ENCODE measurements around the gene HPDL.
A peak's percentile ranks its signal among the peaks of the same experiment; 100 is the strongest.
"Not testable (repeated sequence)": the region's sequence is repeated elsewhere in the genome, so short reads cannot be mapped to it uniquely, and the experiment has no call there.

The HPDL gene

GRCh38 chr1:45326627-45327623, at the start of gene HPDL:
Gene HPDL (plus strand): TSS chr1:45326895. CDS start chr1:45327149, 254 bp downstream.
- peak within 1 kb of the TSS; percentile 61 for H3K4me3 ChIP-seq (ENCODE audit: insufficient read depth, low read length, poor library complexity, severe bottlenecking)
- H3K36me3 ChIP-seq (ENCODE audit: low read length) = no peaks in the 10 kb centered on the region
- peak within 1 kb of the TSS; percentile 76 for H3K27ac ChIP-seq (ENCODE audit: low read depth, low read length)
- no peaks in the 10 kb centered on the region for H4K20me1 ChIP-seq (ENCODE audit: low read depth, low read length)
- H3K9me3 ChIP-seq (ENCODE audit: insufficient read depth, low read length) = no peaks in the 10 kb centered on the region
- H3K4me2 ChIP-seq (ENCODE audit: low read depth, low read length, poor library complexity, severe bottlenecking) = peak within 1 kb of the TSS; percentile 96
- H3K9me2 ChIP-seq (replicated peaks; ENCODE audit: insufficient read depth, low read length) = no peaks in the 10 kb centered on the region
- H3K9ac ChIP-seq (ENCODE audit: low read length) = peak within 1 kb of the TSS; percentile 88
- peak within 1 kb of the TSS; percentile 99 for H2AFZ ChIP-seq (ENCODE audit: low read depth, low read length, severe bottlenecking)
- no peaks in the 10 kb centered on the region for H3K27me3 ChIP-seq (ENCODE audit: low read length)
- no peak for TF ChIP-seq EZH2phosphoT487 (conservative IDR thresholded peaks at IDR 0.05; ENCODE audit: low read length)
- peak; percentile 18 for TF ChIP-seq CTCF (IDR thresholded peaks at IDR 0.05; ENCODE audit: insufficient read depth, low read length, poor library complexity, severe bottlenecking)
- peaks cover 25% of the 10 kb centered on the region for H3K79me2 ChIP-seq (ENCODE audit: insufficient read depth, low read length)
- H3F3A ChIP-seq (ENCODE audit: insufficient read depth) = peaks cover 13% of the 10 kb centered on the region; the same call in 1 of the 2 replicates

- H2AFZ ChIP-seq (ENCODE audit: low read depth, low read length, severe bottlenecking) = no peak overlapping the region
- no peaks in the 10 kb centered on the region for H3K36me3 ChIP-seq (ENCODE audit: low read length)
- H3K9ac ChIP-seq (ENCODE audit: low read length) = no peak overlapping the region
- H3K4me3 ChIP-seq (ENCODE audit: insufficient read depth, low read length, poor library complexity, severe bottlenecking) = no peak overlapping the region
- no peaks in the 10 kb centered on the region for H3K27me3 ChIP-seq (ENCODE audit: low read length)
- no peaks in the 10 kb centered on the region for H4K20me1 ChIP-seq (ENCODE audit: low read depth, low read length)
- no peaks in the 10 kb centered on the region for H3K9me3 ChIP-seq (ENCODE audit: insufficient read depth, low read length)
- H3F3A ChIP-seq (ENCODE audit: insufficient read depth) = no peaks in the 10 kb centered on the region
- no peak overlapping the region for H3K4me2 ChIP-seq (ENCODE audit: low read depth, low read length, poor library complexity, severe bottlenecking)
- no peaks in the 10 kb centered on the region for H3K9me2 ChIP-seq (replicated peaks; ENCODE audit: insufficient read depth, low read length)
- no peak overlapping the region for H3K27ac ChIP-seq (ENCODE audit: low read depth, low read length)
- no peaks in the 10 kb centered on the region for H3K79me2 ChIP-seq (ENCODE audit: insufficient read depth, low read length)
- no peak for TF ChIP-seq EZH2phosphoT487 (conservative IDR thresholded peaks at IDR 0.05; ENCODE audit: low read length)
- no peak for TF ChIP-seq CTCF (IDR thresholded peaks at IDR 0.05; ENCODE audit: insufficient read depth, low read length, poor library complexity, severe bottlenecking)
Observed at GRCh38 chr1:45282351-45282750, 44.3 kb upstream of the HPDL start.

GRCh38 chr1:45284858-45285257, 41.8 kb upstream of the HPDL start:
- not testable (repeated sequence) for H4K20me1 ChIP-seq (ENCODE audit: low read depth, low read length); H3K27me3 ChIP-seq (ENCODE audit: low read length); H3K9me3 ChIP-seq (ENCODE audit: insufficient read depth, low read length); H3K9me2 ChIP-seq (replicated peaks; ENCODE audit: insufficient read depth, low read length); H3K9ac ChIP-seq (ENCODE audit: low read length); H3F3A ChIP-seq (ENCODE audit: insufficient read depth); H3K4me3 ChIP-seq (ENCODE audit: insufficient read depth, low read length, poor library complexity, severe bottlenecking); H3K27ac ChIP-seq (ENCODE audit: low read depth, low read length); H2AFZ ChIP-seq (ENCODE audit: low read depth, low read length, severe bottlenecking); H3K79me2 ChIP-seq (ENCODE audit: insufficient read depth, low read length); H3K36me3 ChIP-seq (ENCODE audit: low read length); H3K4me2 ChIP-seq (ENCODE audit: low read depth, low read length, poor library complexity, severe bottlenecking)

GRCh38 chr1:45286521-45286920, 40.2 kb upstream of the HPDL start:
- not testable (repeated sequence) for H3K79me2 ChIP-seq (ENCODE audit: insufficient read depth, low read length); H3K9me2 ChIP-seq (replicated peaks; ENCODE audit: insufficient read depth, low read length); H4K20me1 ChIP-seq (ENCODE audit: low read depth, low read length); H3K27ac ChIP-seq (ENCODE audit: low read depth, low read length); H3K9me3 ChIP-seq (ENCODE audit: insufficient read depth, low read length); H3K4me3 ChIP-seq (ENCODE audit: insufficient read depth, low read length, poor library complexity, severe bottlenecking); H3F3A ChIP-seq (ENCODE audit: insufficient read depth); H3K4me2 ChIP-seq (ENCODE audit: low read depth, low read length, poor library complexity, severe bottlenecking); H3K36me3 ChIP-seq (ENCODE audit: low read length); H3K9ac ChIP-seq (ENCODE audit: low read length); H3K27me3 ChIP-seq (ENCODE audit: low read length); H2AFZ ChIP-seq (ENCODE audit: low read depth, low read length, severe bottlenecking)

- not testable (repeated sequence) for H3K9me3 ChIP-seq (ENCODE audit: insufficient read depth, low read length); H3K4me3 ChIP-seq (ENCODE audit: insufficient read depth, low read length, poor library complexity, severe bottlenecking); H3K9me2 ChIP-seq (replicated peaks; ENCODE audit: insufficient read depth, low read length); H3K4me2 ChIP-seq (ENCODE audit: low read depth, low read length, poor library complexity, severe bottlenecking); H3K79me2 ChIP-seq (ENCODE audit: insufficient read depth, low read length); H3K27ac ChIP-seq (ENCODE audit: low read depth, low read length); H4K20me1 ChIP-seq (ENCODE audit: low read depth, low read length); H3K36me3 ChIP-seq (ENCODE audit: low read length); H3F3A ChIP-seq (ENCODE audit: insufficient read depth); H3K9ac ChIP-seq (ENCODE audit: low read length); H2AFZ ChIP-seq (ENCODE audit: low read depth, low read length, severe bottlenecking); H3K27me3 ChIP-seq (ENCODE audit: low read length)
Observed at GRCh38 chr1:45291002-45291401, 35.7 kb upstream of the HPDL start.

All from SU-DHL-6 (cell line).